ENCODE data around the gene CEND1.
A peak's percentile ranks its signal among the peaks of the same experiment; 100 is the strongest.

The CEND1 gene

GRCh38 chr11:809287-810039, 19.6 kb upstream of the CEND1 start, which contains the start of gene RPLP2:
Gene RPLP2 (plus strand): TSS chr11:809967. CDS start chr11:810235, 268 bp downstream.
- peak within 1 kb of the TSS; percentile 98 for H3K4me3 ChIP-seq (ENCODE audit: insufficient read length, low read depth)
- peaks cover 12% of the 10 kb centered on the region for H3K4me1 ChIP-seq (ENCODE audit: insufficient read depth, insufficient read length)
- H3K27me3 ChIP-seq (ENCODE audit: insufficient read depth, insufficient read length): no peaks in the 10 kb centered on the region
- H3K9me3 ChIP-seq (ENCODE audit: insufficient read depth, low read length): no peaks in the 10 kb centered on the region
- DNase-seq (ENCODE audit: low read depth, low spot score): peak; percentile 96
- peak within 1 kb of the TSS; percentile 98 for H3K9ac ChIP-seq (ENCODE audit: insufficient read length, low read depth)
- TF ChIP-seq SUZ12 (IDR thresholded peaks at IDR 0.05; ENCODE audit: extremely low read depth, insufficient read depth, insufficient read length): no peak
- TF ChIP-seq ZNF274 (IDR thresholded peaks at IDR 0.05; ENCODE audit: low read depth, low read length): no peak
- TF ChIP-seq YY1 (IDR thresholded peaks at IDR 0.05; ENCODE audit: insufficient read depth, insufficient read length): no peak
- peaks cover 43% of the 10 kb centered on the region for H3K36me3 ChIP-seq (ENCODE audit: insufficient read depth, insufficient read length, low read length)

- Histone ChIP-seq H3K9me3 (ENCODE audit: insufficient read depth, low read length) (no peaks in the 10 kb centered on the region), H3K27me3 (ENCODE audit: insufficient read depth, insufficient read length) (no peaks in the 10 kb centered on the region), H3K4me3 (ENCODE audit: insufficient read length, low read depth) (peak overlapping the region; percentile 98), H3K4me1 (ENCODE audit: insufficient read depth, insufficient read length) (peaks cover 20% of the 10 kb centered on the region), H3K36me3 (ENCODE audit: insufficient read depth, insufficient read length, low read length) (peaks cover 41% of the 10 kb centered on the region), H3K9ac (ENCODE audit: insufficient read length, low read depth) (peak overlapping the region; percentile 98)
- TF ChIP-seq YY1 (IDR thresholded peaks at IDR 0.05; ENCODE audit: insufficient read depth, insufficient read length): no peak
- no peak for TF ChIP-seq ZNF274 (IDR thresholded peaks at IDR 0.05; ENCODE audit: low read depth, low read length)
- TF ChIP-seq SUZ12 (IDR thresholded peaks at IDR 0.05; ENCODE audit: extremely low read depth, insufficient read depth, insufficient read length): no peak
- DNase-seq (ENCODE audit: low read depth, low spot score): no peak
Measured at GRCh38 chr11:808427-809286, 18.8 kb upstream of the CEND1 start.

- no peak for DNase-seq (ENCODE audit: low read depth, low spot score)
- Histone ChIP-seq H3K27me3 (ENCODE audit: insufficient read depth, insufficient read length) (no peaks in the 10 kb centered on the region), H3K36me3 (ENCODE audit: insufficient read depth, insufficient read length, low read length) (peaks cover 44% of the 10 kb centered on the region), H3K4me3 (ENCODE audit: insufficient read length, low read depth) (peak overlapping the region; percentile 75), H3K9ac (ENCODE audit: insufficient read length, low read depth) (peak overlapping the region; percentile 96), H3K9me3 (ENCODE audit: insufficient read depth, low read length) (no peaks in the 10 kb centered on the region), H3K4me1 (ENCODE audit: insufficient read depth, insufficient read length) (peaks cover 21% of the 10 kb centered on the region)
- TF ChIP-seq ZNF274 (IDR thresholded peaks at IDR 0.05; ENCODE audit: low read depth, low read length) (no peak), SUZ12 (IDR thresholded peaks at IDR 0.05; ENCODE audit: extremely low read depth, insufficient read depth, insufficient read length) (no peak), YY1 (IDR thresholded peaks at IDR 0.05; ENCODE audit: insufficient read depth, insufficient read length) (no peak)
Measured at GRCh38 chr11:804599-804964, 14.7 kb upstream of the CEND1 start.

- no peak for DNase-seq (ENCODE audit: low read depth, low spot score)
- Histone ChIP-seq H3K4me1 (ENCODE audit: insufficient read depth, insufficient read length) (peaks cover 25% of the 10 kb centered on the region), H3K9ac (ENCODE audit: insufficient read length, low read depth) (peak overlapping the region; percentile 96), H3K36me3 (ENCODE audit: insufficient read depth, insufficient read length, low read length) (peaks cover 50% of the 10 kb centered on the region), H3K9me3 (ENCODE audit: insufficient read depth, low read length) (no peaks in the 10 kb centered on the region), H3K27me3 (ENCODE audit: insufficient read depth, insufficient read length) (no peaks in the 10 kb centered on the region), H3K4me3 (ENCODE audit: insufficient read length, low read depth) (peak overlapping the region; percentile 75)
- TF ChIP-seq YY1 (IDR thresholded peaks at IDR 0.05; ENCODE audit: insufficient read depth, insufficient read length): no peak
- no peak for TF ChIP-seq SUZ12 (IDR thresholded peaks at IDR 0.05; ENCODE audit: extremely low read depth, insufficient read depth, insufficient read length)
- no peak for TF ChIP-seq ZNF274 (IDR thresholded peaks at IDR 0.05; ENCODE audit: low read depth, low read length)
Measured at GRCh38 chr11:803770-804598, 14.1 kb upstream of the CEND1 start.

GRCh38 chr11:803467-803742, 13.5 kb upstream of the CEND1 start:
- Histone ChIP-seq H3K9ac (ENCODE audit: insufficient read length, low read depth) (peak overlapping the region; percentile 96), H3K4me1 (ENCODE audit: insufficient read depth, insufficient read length) (peaks cover 26% of the 10 kb centered on the region), H3K36me3 (ENCODE audit: insufficient read depth, insufficient read length, low read length) (peaks cover 52% of the 10 kb centered on the region)

GRCh38 chr11:802693-803466, 13.0 kb upstream of the CEND1 start:
- TF ChIP-seq YY1 (IDR thresholded peaks at IDR 0.05; ENCODE audit: insufficient read depth, insufficient read length) (no peak), ZNF274 (IDR thresholded peaks at IDR 0.05; ENCODE audit: low read depth, low read length) (no peak), SUZ12 (IDR thresholded peaks at IDR 0.05; ENCODE audit: extremely low read depth, insufficient read depth, insufficient read length) (no peak)
- no peak for DNase-seq (ENCODE audit: low read depth, low spot score)
- Histone ChIP-seq H3K27me3 (ENCODE audit: insufficient read depth, insufficient read length) (no peaks in the 10 kb centered on the region), H3K36me3 (ENCODE audit: insufficient read depth, insufficient read length, low read length) (peaks cover 52% of the 10 kb centered on the region), H3K9me3 (ENCODE audit: insufficient read depth, low read length) (no peaks in the 10 kb centered on the region), H3K9ac (ENCODE audit: insufficient read length, low read depth) (peak overlapping the region; percentile 96), H3K4me1 (ENCODE audit: insufficient read depth, insufficient read length) (peaks cover 27% of the 10 kb centered on the region), H3K4me3 (ENCODE audit: insufficient read length, low read depth) (peak overlapping the region; percentile 4)

More at GRCh38 chr11:803467-803742, 13.5 kb upstream of the CEND1 start:
- peak overlapping the region; percentile 75 for H3K4me3 ChIP-seq (ENCODE audit: insufficient read length, low read depth)
- H3K9me3 ChIP-seq (ENCODE audit: insufficient read depth, low read length): no peaks in the 10 kb centered on the region
- no peaks in the 10 kb centered on the region for H3K27me3 ChIP-seq (ENCODE audit: insufficient read depth, insufficient read length)
- TF ChIP-seq YY1 (IDR thresholded peaks at IDR 0.05; ENCODE audit: insufficient read depth, insufficient read length) (no peak), ZNF274 (IDR thresholded peaks at IDR 0.05; ENCODE audit: low read depth, low read length) (no peak), SUZ12 (IDR thresholded peaks at IDR 0.05; ENCODE audit: extremely low read depth, insufficient read depth, insufficient read length) (no peak)
- DNase-seq (ENCODE audit: low read depth, low spot score): no peak

Measured in NT2/D1 (cell line).